COR-L47 (cell line): ENCODE measurements around the gene DSTN.

ENCODE experiments used
- DNase-seq: peaks from one replicate; lab custom pipeline; 2025; lab: John Stamatoyannopoulos, UW

The DSTN gene

GRCh38 chr20:17569616-17570346, at the start of gene DSTN:
TSS of gene DSTN (plus strand) at chr20:17570075. CDS start at chr20:17570209, 134 bp downstream.
- DNase-seq, result peak; percentile 87

GRCh38 chr20:17520583-17520982, 49.3 kb upstream of the DSTN start:
- DNase-seq, result no peak

- no peak for DNase-seq
Measured at GRCh38 chr20:17522528-17522927, 47.3 kb upstream of the DSTN start.

DNA sequence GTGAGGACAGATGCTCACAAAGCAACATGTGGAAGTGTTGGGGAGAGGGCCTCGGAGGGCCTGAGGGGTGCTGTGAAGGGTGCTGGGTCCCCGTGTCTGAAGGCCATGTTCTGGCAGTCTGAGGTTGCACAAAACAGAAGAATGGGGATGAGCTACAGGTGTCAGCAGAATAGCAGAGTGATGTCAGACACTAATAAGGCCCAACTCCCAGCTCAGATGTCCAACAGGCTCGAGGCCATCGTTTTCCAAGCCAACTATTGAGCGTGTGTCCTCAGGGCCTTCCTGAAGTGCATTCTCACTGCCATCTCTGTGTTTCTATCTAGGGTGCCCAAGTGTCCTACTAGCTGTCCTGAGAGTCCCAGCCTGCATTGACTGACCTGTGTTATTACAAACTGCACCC, 46.5 kb upstream of the DSTN start:
- DNase-seq, result no peak

DNA sequence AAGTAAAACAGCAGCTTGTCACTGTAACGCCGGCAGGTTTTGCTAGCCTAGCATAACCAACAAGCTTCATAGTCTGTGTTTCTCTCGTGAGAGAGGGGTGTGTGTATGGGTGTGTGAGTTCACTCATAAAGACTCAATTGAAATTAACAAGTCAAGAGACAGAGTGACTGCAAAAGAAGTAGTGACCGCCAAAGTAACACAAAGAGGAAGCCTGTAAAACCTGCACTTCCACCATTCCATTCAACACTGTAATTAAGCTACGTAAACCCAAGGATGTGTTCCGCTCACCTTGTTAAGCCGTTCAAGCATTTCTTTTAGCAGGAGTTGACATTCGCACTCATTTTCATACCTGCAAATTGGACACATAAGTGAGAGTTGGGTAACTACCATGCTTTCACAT, 45.3 kb upstream of the DSTN start:
- no peak for DNase-seq

DNA sequence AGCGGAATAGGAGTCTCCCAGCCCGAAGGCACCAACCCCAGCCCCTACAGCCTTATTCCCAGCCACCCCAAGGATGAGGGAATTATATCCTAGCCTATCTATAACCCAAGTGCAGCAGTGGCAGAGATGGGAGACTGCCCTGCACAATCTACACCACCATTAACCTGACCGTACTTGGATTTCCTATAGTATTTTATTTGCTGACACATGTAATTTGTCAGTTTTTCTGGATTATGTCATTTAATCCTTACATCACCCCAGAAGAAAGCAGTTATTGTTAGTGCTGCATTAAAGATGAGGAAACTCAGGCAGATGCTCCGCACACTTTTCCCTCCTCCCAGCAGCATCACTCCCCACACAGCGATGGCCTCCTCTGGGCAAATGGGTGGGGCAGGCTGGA, 44.7 kb upstream of the DSTN start:
- DNase-seq, result no peak

GRCh38 chr20:17525650-17526049, 44.2 kb upstream of the DSTN start:
- peak; percentile 13 for DNase-seq

GRCh38 chr20:17529586-17529985, 40.3 kb upstream of the DSTN start:
- no peak for DNase-seq

DNA sequence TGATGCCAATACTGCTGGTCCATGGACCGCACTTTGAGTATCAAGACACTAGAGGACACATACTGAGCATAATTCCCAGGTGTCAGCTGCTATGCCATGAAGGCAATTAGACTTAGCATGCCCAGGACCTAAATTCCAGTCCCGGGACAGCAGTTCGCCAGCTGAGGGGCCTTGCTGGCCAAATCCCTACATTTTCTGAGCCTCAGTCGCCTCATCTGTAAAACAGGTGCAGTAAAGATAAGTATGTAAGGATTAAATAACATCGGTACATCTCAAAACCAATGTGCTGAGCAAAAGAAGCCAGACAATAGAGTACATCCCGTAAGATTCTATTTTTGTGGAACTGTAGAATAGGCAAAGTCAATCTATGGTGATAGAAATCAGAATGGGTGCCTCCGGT, 39.7 kb upstream of the DSTN start:
- no peak for DNase-seq

DNA sequence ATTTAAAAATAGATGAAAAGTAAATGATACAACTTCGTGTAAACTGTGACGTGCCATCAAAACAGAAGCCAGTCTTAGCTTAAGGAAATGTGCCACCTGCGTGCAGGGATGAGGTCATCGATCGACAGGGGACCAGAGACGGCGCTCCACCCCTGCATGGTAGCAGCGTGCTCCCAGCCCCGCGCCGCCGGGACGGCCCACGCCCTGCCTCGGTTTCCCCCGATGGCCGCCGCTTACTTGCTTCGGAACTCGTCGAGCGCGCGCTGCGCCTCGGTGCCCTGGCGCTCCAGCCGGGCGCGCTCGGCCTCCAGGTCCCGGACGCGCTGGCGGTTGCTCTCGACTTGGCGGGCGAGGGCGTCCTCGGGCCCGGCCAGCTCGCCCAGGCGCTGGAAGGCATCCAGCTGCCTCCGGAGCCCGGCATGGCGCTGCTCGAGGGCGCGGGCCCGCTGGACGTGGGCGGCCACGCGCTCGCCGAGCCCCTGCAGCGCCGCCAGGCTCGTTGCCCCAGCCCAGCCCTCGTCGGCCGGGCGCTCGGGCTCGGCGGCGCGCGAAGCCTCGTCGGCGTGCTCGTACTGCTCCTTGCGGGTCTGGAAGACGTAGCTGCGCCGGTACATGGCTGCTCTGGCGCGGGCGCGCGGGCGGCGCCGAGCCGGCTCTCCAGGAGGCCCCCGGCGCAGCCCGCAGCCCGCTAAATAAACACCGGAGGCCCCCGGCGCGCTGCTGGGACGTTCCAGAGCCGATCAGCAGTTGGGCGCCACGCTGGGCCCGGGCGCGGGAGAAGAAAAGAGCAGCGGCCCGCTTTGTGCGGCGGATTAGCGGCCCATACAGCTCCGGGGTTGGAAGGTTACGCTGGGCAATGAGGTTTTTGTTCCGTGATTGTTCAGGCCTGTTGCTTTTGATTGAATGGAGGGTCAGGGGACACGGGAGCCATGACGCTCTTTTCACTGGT, 38.9 kb upstream of the DSTN start, which contains the start of gene BFSP1:
TSS of gene BFSP1 (minus strand) at position 664 of the 949 bp plus-strand sequence. CDS start at position 614, 50 bp downstream.
- DNase-seq, result peak; percentile 64

DNA sequence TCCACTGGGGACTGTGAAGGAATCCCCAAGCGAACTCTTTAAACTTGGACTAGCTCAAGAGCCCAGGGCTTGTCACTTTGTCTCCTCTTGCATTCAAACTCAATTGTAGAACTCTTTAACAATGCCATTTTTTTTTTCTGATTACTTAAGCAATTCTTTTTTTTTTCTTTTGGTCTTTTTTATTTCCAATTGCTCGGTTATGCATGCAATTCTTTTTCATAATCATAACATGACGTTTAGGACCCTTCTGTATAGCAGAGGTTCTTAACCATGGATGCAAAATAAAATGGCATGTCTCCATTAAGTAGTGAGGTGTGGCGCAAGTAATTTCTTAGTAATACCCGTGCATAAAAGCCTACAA, 38.2 kb upstream of the DSTN start:
- DNase-seq, result no peak

DNA sequence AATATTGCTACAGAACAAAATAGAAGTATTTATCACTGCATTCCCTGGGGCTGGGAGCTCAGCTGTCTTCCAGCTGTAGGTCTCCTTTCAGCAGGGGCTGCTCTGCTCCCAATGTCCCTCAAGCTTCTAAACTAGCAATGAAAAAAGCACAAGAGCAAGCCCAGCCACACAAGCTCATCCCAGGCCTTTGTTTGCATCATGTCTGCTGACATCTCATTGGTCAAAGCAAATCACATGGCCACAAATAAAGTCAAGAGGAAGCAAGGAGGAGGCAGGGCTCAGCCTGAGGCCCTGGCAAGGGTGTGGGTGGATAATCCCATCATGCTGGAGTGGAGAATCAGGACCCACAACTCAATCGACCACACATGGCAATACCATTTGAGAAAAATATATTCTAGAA, 36.5 kb upstream of the DSTN start:
- no peak for DNase-seq

DNA sequence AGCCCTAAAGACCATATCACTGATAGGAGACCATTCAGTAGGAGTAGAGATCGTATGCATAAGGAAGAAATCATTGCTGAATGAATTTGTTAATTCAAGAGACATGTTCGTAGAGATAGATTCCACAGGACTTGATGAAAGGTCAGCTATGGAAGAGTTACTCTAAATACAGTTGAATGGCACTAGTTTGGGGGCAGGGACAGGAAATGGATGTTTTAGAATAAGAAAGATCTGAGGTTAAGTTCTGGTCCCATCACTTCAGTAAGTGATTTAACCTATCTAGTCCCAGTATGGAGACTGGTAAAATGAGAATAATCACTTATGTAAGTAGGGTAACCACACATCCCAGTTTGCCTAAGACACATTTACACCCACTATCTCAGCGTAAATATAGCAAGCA, 35.8 kb upstream of the DSTN start:
- no peak for DNase-seq

DNA sequence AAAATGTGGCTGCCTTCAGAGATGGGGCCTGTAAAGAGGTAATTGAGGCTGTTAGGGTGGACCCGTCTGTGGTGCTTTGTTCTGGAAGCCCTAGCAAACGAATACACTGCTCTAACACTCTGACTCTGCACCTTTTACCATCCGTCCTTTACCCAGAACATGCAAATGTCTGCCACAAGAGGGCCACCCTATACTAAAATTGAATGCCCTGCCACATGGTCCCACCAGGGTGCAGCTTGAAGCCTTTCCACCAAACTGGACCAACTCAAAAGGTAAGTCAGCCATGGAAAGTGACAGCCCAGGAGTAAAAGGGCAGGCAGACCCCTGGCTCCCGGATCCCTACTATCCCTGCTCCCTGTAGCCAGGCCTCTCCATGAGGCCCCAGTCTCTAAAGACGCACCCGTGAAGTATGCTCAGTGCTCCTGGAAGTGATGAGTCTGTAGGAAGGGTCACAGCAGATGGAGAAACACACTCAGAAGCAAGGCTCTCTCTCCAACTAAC, 32.9 kb upstream of the DSTN start:
- DNase-seq, result peak; percentile 72

- no peak for DNase-seq
Measured at GRCh38 chr20:17537959-17538358, 31.9 kb upstream of the DSTN start.

- DNase-seq, result no peak
Measured at GRCh38 chr20:17538517-17539170, 31.2 kb upstream of the DSTN start.

DNA sequence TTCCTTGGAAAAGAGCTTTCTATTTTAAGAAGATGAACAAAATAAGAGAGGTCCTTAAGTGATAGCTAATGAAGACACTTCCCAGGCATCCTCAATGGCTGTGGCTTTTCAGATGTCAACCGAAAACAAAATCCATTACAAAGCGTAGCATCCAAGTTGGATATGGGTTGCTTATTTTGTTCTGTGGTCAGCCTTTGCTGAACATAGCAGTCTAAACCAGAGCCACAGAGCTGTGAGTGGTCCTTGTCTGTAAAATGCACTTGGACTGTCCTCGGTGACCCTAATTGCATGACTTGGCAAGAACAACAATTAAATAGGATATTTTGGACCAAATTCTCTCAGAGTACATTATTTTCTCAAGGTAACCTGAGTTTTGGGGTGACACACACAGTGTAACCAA, 28.3 kb upstream of the DSTN start:
- no peak for DNase-seq

- no peak for DNase-seq
Measured at GRCh38 chr20:17541996-17542395, 27.9 kb upstream of the DSTN start.

GRCh38 chr20:17542481-17542880, 27.4 kb upstream of the DSTN start:
- no peak for DNase-seq

DNA sequence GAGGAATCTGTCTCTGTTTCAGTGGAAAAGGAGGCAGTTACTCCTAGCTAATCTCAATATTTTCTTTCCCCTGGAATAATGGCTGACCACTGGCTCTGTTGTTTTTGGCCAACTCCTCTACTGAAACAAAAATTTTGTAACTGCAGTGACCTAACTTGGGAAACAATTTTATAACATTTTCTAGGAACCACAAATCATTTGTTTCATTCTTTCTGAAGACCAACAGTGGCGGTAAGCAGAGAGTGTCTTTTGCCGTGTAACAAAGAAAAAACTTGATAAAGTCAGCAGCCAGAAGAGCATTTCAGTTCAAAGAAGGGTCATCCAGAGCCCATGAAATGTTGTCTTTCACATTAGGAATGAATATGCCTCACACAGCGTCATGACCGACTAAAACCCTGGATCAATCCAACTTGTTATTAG, 26.9 kb upstream of the DSTN start:
- DNase-seq, result no peak

GRCh38 chr20:17543531-17544131, 26.2 kb upstream of the DSTN start:
- DNase-seq, result no peak

GRCh38 chr20:17545127-17545526, 24.7 kb upstream of the DSTN start:
- no peak for DNase-seq
